HG02870 (cell line): ENCODE measurements around the gene SHROOM2.
A peak's percentile ranks its signal among the peaks of the same experiment; 100 is the strongest.
"Not testable (repeated sequence)": the region's sequence is repeated elsewhere in the genome, so short reads cannot be mapped to it uniquely, and the experiment has no call there.

Experiments
- ATAC-seq: cut with Tn5 transposase; IDR thresholded peaks from one replicate; pipeline ENCODE4 v1.9.1; 2021; ENCODE audit warnings: mild to moderate bottlenecking, moderate library complexity; ENCODE audit not compliant: unreplicated experiment

SHROOM2 gene

GRCh38 chrX:9825966-9826365 is 39.7 kb downstream of the SHROOM2 start:
- no peak for ATAC-seq

DNA sequence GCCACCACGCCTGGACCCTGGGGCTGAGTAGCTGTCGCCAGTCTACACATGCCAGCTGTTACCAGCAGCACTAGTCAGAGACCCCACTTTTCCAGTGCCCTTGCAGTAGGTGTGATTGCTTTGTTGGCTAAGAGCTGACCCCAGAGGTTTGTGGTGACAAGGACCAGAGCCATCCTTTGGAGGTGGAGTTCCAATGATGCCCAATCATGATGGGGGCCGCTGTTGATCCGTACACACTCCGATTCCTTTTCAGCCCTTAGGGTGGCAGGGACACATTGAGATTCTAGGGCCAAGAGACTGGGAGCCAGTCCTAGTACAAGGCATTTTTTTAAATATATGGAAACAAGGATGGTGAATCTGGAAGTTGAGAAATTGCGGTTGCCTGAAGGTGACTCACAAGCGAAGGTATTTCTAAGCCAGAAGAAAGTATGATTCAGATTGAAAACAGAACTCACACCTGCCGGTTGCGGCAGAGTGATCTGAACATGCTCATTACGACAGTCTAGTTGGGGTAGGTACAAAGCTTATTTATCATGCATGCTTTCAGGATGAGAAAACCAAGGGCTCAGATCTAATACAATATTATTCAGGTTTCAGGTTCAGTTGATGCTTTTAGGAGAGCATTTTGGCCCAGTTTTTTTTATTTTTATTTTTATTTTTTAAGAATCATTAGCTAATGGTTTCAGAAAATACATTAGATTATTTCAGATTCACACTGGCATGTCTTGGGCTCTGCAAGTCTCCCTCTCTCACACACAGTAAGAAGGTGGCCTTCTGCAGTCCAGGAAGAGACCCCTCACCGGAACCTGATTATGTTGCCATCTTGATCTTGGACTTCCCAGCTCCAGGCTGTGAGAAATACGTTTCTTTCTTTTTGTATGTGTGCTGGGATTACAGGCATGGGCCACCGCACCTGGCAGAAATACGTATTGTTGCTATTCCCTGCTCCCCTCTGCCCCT is 43.4 kb downstream of the SHROOM2 start:
- peak; percentile 93 for ATAC-seq

DNA sequence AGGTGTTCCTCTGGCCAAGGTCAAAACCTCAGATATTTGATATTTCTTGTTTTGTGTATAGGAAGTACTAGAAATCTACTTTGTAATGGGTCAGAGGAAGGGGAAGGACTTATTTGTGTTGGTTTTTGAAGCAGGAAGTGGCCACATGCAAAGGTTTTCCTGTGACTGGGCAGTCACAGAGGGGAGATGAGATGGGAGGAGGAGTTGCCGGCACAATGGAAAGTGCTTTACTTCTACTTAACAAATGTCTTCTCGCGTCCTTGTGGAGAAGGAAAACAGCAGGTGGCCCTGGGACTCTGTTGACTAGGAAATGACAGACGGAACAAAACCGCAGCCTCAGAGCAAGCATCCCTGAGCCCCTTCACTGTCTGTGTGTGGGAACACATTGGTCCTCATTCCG is 46.6 kb downstream of the SHROOM2 start:
- ATAC-seq, result no peak

GRCh38 chrX:9835585-9836210 is 49.5 kb downstream of the SHROOM2 start:
- ATAC-seq, result no peak

DNA sequence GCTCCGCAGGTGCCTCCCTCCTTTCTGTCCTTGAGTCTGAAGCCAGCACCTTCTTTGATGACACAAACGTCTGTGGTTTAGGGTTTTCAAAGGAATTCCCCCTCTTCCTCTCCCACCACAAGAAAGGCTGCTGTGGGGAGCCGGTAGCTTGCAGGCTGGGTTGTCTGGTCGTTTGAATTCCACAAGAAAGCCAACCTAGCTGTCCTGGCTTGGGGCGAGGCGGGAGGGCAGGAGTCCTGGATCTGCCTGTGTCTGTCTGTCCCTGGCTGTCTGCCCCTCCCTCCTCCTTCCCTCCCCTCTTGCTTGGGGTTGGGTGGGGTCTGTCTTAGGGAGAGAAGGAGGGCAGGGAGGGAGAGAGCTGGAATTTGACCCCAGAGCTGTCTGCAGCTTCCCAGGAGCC is 56.3 kb downstream of the SHROOM2 start:
- ATAC-seq, result no peak

DNA sequence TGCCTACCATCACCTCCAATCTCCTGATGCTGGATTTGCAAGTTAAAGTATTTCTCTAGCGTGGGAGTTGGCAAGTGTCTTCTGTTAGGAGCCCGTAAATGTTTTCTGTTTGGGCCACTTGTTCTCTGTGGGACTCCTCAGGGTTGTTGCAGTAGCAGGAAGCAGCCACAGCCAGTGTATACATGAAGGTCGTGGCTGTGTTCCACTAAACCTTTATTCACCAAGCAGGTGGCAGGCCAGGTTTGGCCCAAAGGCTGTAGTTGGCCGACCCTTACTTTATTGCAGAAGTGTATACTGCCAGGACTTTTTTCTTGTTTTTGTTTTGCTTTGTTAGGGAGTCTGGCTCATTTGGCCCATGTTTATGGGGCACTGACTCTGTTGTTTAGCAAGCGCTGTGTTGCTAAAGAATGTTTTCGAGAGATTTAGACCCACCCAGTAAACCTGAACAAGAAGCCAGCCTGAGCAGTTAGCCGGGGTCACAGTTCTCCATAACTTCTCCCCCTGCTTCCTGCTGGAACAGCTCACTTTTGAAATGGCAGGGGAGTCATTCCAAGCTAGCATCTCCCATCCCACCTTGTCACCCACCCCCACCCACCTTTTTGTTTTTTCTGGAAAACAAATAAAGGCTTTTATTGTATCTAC is 58.8 kb downstream of the SHROOM2 start:
- no peak for ATAC-seq

- ATAC-seq, result no peak
Measured at GRCh38 chrX:9845578-9845952, 59.3 kb downstream of the SHROOM2 start.

DNA sequence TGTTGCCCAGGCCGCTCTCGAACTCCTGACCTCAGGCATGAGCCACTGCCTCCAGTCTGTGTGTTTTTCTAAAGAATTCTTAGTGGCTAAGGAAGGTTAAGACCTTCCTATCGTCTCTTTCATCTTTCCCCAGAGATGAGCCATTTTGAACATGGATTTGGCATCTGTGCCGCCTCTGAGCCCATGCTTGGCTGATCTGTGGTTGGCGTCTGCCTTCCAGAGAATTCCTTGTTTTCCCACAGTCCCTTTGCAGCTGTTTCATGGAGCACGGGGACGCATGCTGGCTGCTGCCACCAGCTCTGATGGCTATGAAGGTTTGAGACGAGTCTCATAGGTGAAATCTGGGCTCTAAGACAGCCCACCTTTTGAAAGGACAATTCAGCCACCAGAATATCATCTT is 60.4 kb downstream of the SHROOM2 start:
- ATAC-seq, result no peak

DNA sequence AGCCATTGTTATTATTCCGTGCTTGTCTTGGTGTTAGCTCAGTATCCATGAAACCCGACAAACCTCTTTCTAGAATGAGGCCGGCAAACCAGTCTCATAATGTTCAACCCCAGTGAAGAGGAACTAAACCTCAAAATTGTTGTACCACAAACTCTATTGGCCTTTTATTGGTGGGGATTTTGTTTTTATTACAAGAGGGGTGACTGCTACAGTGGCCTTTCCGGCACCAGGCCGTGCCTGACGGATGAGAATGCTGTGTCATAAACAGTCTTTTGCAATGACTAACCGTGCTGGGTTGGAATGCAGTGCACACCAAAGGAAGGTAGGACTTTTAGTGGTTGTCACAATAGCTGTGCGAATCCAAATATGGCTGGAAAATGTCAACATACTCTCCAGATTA is 60.8 kb downstream of the SHROOM2 start:
- ATAC-seq, result no peak

GRCh38 chrX:9848718-9849479 is 62.7 kb downstream of the SHROOM2 start:
- no peak for ATAC-seq

- no peak for ATAC-seq
Measured at GRCh38 chrX:9851890-9852289, 65.7 kb downstream of the SHROOM2 start.

GRCh38 chrX:9853307-9853706 is 67.1 kb downstream of the SHROOM2 start:
- no peak for ATAC-seq

GRCh38 chrX:9855561-9856283 is 69.5 kb downstream of the SHROOM2 start:
- no peak for ATAC-seq

- no peak for ATAC-seq
Measured at GRCh38 chrX:9856588-9856987, 70.4 kb downstream of the SHROOM2 start.

DNA sequence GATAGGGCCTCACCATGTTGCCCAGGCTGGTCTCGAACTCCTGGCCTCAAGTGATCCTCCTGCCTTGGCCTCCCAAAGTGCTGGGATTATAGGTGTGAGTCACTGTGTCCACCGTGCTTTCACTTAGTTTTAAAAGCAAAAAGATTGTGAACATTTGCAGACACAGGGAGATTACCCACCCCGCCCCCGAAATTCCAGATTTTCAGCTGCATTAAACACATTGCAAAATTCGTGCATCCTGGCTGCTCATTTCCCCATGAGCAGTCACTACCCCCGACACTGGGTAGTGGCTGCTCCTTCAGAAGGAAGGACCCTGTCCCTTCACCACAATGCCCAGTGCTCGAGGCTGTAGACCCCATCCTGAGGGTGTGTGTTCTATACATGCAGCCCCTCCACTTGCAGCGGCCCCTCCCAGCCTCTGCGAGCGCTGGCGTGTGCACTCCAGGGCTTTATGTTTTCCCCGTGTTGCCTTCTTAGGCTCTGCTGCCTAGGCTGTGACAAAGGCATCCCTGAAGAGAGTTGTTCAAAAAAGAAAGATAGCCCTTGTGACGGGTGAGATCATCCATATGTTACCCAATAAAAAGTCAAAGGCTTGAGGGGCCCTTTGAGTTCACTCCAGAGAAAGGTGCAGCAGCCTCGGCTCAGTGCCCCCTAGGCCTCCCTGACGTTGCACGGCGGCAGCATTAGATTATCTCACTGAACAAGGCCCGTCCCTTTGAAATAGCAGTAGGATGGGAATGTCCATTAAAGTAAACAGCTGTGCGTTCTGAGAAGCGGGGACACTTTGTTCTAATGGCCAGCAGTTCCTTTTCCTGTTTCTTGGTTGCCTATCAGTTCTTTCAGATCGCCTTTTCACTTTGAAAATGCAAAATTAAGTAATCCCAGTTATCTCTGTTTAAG is 71.6 kb downstream of the SHROOM2 start:
- no peak for ATAC-seq

- ATAC-seq, result not testable (repeated sequence)
Measured at GRCh38 chrX:9858684-9859083, 72.5 kb downstream of the SHROOM2 start.

DNA sequence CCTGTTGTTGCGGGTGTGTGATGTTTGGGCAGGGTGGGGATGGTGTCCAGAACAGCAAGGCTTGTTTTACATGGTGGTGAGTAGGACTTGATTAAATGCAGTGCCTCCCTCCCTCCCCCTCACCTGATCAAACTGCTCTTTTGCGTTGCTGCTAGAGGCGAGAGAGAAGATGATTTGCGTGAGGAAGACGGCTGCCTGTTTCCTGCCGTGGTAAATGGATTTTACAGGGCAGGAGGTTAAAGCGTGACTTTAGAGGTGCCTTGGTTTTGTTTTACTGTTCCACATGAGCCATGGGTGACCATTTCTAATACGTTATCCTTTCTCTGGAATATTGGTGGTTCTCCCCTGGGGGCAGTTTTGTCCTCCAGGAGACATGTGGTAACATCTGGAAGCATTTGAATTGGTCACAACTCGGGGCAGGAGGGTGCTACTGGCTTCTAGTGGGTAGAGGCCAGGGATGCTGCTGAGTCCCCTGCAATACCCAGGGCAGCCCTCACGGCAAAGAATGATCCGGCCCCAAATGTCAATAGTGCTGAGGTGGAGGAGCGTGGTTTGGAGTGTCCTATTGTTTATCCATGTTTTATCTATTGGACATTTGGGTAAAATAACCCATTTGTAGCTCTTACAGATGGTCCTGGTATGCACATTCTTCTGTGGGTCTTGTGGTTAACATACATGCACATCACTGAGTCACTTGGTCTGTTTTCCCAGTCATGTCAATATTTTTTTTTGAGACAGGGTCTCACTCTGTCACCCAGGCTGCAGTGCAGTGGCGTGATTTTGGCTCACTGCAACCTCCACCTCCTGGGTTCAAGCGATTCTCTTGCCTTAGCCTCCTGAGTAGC is 73.7 kb downstream of the SHROOM2 start:
- ATAC-seq, result no peak

DNA sequence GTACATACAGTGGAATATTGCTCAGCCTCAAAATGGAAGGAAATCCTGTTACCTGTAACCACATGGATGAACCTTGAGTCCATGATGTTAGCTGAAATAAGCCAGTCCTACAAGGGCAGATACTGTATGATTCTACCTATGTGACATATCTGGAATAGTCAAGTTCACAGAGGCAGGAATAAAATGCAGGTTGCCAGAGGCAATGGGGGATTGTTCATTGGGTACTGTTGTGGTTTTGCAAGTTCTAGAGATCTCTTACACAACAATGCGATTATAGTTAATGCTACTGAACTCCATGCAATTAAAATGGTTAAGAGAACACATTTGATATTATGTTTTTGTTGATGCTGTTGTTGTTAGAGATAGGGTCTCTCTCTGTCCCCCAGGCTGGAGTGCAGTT is 74.6 kb downstream of the SHROOM2 start:
- ATAC-seq, result no peak

DNA sequence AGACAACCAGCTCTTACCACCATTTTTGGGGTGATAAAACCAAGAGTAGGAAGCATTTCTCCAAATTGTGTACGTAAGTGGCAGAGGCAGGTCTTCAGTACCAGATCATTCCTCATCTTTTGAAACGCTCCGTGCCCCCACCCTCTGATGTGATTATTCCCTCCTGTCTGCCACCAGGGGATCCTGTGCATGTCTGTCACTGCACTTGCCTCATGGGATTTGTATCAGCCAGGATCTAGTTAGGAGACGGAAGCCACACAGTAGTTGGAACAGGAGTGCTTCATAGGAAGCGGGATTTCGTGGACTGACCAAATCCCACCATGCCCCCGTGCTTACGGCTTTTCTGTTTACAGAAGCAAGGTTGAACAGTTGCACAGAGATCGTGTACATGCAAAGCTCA is 75.5 kb downstream of the SHROOM2 start:
- ATAC-seq, result no peak
